Effector memory CD4-positive, alpha-beta T cell (primary cell): Measurements from ENCODE around the gene SIMC1.

ENCODE experiments used
- DNase-seq, 3 donors: peaks; one replicate each; pipeline ENCODE4 v3.0.0-alpha.2; 2020
- H3K27ac ChIP-seq: 2 replicates; pipeline ENCODE4 v1.7.0; 2013; ENCODE audit warnings: mild to moderate bottlenecking, low read length, moderate library complexity; ENCODE audit not compliant: insufficient read depth, poor library complexity, severe bottlenecking
- H3K27me3 ChIP-seq: replicated peaks from 2 replicates; pipeline ENCODE4 v1.7.0; 2013; ENCODE audit warnings: mild to moderate bottlenecking, low read length; ENCODE audit not compliant: insufficient read depth, control insufficient read depth, poor library complexity, severe bottlenecking
- H3K36me3 ChIP-seq: 2 replicates; pipeline ENCODE4 v1.7.0; 2013; ENCODE audit warnings: mild to moderate bottlenecking, low read length, moderate library complexity; ENCODE audit not compliant: control insufficient read depth, insufficient read depth
- H3K4me1 ChIP-seq: 2 replicates; pipeline ENCODE4 v1.7.0; 2013; ENCODE audit warnings: low read length, mild to moderate bottlenecking; ENCODE audit not compliant: control insufficient read depth, insufficient read depth, poor library complexity, severe bottlenecking
- H3K4me3 ChIP-seq: 2 replicates; pipeline ENCODE4 v1.7.0; 2013; ENCODE audit warnings: low read length, low read depth, mild to moderate bottlenecking; ENCODE audit not compliant: insufficient read depth, poor library complexity, severe bottlenecking
- H3K9me3 ChIP-seq: 2 replicates; pipeline ENCODE4 v1.7.0; 2013; ENCODE audit warnings: mild to moderate bottlenecking, low read length, moderate library complexity; ENCODE audit not compliant: control insufficient read depth

SIMC1 gene

DNA sequence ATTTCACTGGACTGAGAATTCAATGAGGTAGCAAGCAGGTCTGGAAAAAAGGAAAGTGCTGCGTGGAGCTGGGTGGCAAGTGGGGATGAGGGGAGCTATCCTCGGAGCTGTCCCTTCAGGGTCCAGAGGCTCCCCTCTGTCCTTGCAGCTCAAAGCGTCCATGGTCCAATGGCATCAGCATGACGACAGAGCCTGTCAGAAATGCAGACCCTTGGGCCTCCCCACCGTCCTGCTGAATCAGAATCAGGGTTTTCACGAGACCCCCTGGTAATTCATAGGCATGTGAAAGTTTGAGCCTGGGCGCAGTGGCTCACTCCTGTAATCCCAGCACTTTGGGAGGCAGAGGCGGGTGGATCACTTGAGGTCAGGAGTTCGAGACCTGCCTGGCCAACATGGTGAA, 155.9 kb downstream of the SIMC1 start:
- H3K36me3 ChIP-seq = peaks cover 9% of the 10 kb centered on the region
- no peaks in the 10 kb centered on the region for H3K27me3 ChIP-seq

DNA sequence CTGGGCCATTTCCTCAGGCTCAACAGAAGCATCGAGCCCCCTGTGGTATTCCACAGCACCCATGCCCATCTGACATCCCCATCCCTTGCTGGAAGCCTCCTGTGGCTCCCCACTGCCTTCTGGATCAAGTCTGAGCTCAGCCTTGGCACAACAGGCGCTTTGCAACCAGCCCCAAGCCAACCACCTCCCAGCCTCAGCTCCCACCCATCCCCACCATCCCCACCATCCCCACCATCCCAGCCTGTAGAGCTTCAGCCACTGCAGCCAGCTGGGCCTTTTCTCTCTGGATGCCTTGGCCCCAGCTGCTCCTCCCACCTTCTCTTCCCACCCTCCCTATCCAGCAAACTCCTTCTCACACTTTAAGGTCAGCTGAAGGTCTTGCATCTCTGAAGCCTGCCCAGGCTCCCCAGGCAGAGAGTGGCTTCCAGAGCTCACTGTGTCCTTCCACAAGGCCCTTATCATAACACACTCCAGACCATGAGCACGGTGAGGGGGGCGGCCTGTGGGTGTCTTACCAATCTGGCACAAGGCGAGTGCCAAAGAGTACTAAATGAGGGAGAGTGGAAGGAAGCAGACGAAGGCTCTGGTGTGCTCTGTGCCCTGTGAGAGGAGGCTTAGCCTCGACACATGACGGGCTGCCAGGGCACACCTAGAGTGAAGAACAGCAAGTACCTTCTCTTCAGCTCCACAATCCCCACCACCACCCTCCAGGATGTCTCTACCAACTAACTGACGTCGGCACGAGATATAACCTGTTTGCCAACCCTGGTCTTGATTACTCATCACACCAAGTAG, 156.9 kb downstream of the SIMC1 start:
- no peaks in the 10 kb centered on the region for H3K9me3 ChIP-seq
- no peak for DNase-seq
- no peaks in the 10 kb centered on the region for H3K4me1 ChIP-seq
- peaks cover 9% of the 10 kb centered on the region for H3K36me3 ChIP-seq
- no peak overlapping the region for H3K4me3 ChIP-seq
- H3K27me3 ChIP-seq = no peaks in the 10 kb centered on the region
- no peak overlapping the region for H3K27ac ChIP-seq

More for the DNA sequence above, 155.9 kb downstream of the SIMC1 start:
- Histone ChIP-seq H3K9me3 (no peaks in the 10 kb centered on the region), H3K27ac (no peak overlapping the region), H3K4me3 (no peak overlapping the region), H3K4me1 (peaks cover 4% of the 10 kb centered on the region)
- no peak for DNase-seq
